Astrocyte of the spinal cord (primary cell): ENCODE measurements around the gene PACSIN3.

Source experiments
- DNase-seq: peaks from one replicate; pipeline ENCODE4 v3.0.0; 2011; ENCODE audit warnings: low read depth, low spot score
- H3K4me3 ChIP-seq: 2 replicates; pipeline ENCODE4 v1.5.1; 2011; ENCODE audit warnings: low read depth, mild to moderate bottlenecking, low read length, moderate library complexity
- CTCF ChIP-seq: IDR thresholded peaks from 2 replicates; pipeline ENCODE4 v1.5.1; 2012; ENCODE audit warnings: low read depth, mild to moderate bottlenecking, low read length, inconsistent platforms
- in situ Hi-C: cut with HindIII; loops from 2 replicates; pipeline ENCODE4 v1.10.0; 2017; ENCODE audit warnings: low sequenced_read_pairs

The PACSIN3 gene

DNA sequence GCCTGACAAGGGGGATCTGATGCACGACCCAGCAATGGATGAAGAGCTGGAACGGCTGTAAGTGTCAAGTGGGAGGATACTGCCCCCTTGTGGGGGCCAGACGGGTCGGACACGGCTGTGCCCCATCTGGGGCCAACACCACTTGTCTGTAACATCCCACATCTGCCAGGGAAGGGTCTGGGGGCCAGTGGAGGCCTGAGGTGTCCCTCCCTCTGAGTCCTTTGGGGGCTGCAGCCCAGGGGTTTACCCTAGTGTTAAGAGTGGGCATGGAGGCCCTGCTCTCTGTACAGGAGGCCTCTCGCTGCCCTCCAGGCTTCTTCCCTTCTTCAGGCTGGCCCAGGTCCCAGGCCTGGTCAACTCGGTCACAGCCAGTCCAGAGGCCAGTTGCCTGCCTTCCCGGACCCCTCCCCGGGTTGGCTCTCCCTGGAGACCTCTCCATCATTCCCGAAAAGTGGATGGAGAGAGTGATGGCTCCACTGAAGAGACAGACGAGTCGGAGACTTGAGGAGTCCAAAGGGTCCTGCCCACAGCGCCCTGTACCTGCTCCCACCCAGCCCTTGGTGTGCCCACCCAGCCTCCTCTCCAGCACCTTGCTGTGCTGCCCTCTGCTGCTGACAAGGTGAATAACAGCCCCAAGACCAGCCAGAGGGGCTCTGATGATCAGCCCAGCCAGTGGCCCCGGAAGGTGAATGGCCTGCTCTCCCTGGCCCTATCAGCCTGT, 24.9 kb downstream of the PACSIN3 start:
- H3K4me3 ChIP-seq = no peak overlapping the region
- peak; percentile 89 for TF ChIP-seq CTCF
- in situ Hi-C loops = no loop called here
- peak; percentile 70 for DNase-seq

DNA sequence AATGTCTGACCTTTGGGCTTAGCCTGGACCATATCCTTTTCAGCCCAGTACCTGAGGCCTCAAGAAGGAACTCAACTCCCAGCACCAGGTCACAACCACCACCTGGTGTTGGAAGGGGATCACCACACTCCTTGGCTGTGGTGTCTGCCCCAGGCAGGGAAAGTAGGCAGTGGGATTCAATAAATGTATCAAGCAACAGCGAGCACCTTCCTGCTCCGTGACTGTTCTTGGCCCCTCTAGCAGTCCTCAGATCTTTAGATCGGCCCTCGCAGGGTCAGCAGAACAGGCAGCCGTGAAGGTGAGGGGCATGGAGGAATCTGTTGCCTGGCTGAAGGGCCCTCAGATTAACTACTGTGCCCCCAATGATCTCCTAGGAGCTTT, 25.5 kb downstream of the PACSIN3 start:
- in situ Hi-C loops = no loop called here
- DNase-seq = no peak
- no peak overlapping the region for H3K4me3 ChIP-seq
- no peak for TF ChIP-seq CTCF

GRCh38 chr11:47158242-47158641, 28.0 kb downstream of the PACSIN3 start:
- TF ChIP-seq CTCF = no peak
- H3K4me3 ChIP-seq = no peak overlapping the region
- in situ Hi-C loops = no loop called here
- no peak for DNase-seq

- in situ Hi-C loops = no loop called here
- no peak for DNase-seq
- TF ChIP-seq CTCF = no peak
- no peak overlapping the region for H3K4me3 ChIP-seq
Measured at GRCh38 chr11:47157805-47158204, 28.4 kb downstream of the PACSIN3 start.

- no peak for DNase-seq
- in situ Hi-C loops = no loop called here
- no peak overlapping the region for H3K4me3 ChIP-seq
- no peak for TF ChIP-seq CTCF
Measured at GRCh38 chr11:47156951-47157350, 29.3 kb downstream of the PACSIN3 start.

DNA sequence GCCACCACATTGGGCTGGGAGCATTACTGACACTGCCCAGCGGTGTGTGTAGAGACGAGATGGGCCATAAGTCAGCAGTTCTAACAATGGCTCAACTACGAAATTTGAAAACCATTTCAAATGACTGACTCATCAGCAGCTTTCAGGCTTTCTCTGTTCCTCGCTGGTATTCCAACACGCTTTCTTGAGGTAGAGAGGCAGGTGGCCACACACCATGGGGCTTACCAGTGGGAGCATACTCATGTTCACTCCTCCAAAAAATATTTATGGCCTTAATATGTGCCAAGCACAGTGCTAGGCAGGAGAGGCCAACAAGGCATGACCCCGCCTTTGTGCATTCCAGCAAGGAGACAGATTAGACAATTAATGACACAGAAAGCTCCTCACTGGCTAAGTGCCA, 29.9 kb downstream of the PACSIN3 start:
- no peak for TF ChIP-seq CTCF
- no peak overlapping the region for H3K4me3 ChIP-seq

GRCh38 chr11:47155879-47156278, 30.4 kb downstream of the PACSIN3 start:
- in situ Hi-C loops = no loop called here
- TF ChIP-seq CTCF = no peak
- H3K4me3 ChIP-seq = no peak overlapping the region
- DNase-seq = no peak

More for the DNA sequence above, 29.9 kb downstream of the PACSIN3 start:
- in situ Hi-C loops = no loop called here
- DNase-seq = peak; percentile 36
